Smooth muscle cell (in vitro differentiated cells): Measurements from ENCODE around the gene USP40. TPM values are rescaled to one million over a fixed set of nuclear protein-coding genes. Genes with fewer than 3 reads are reported as not detected.

ENCODE experiments used
- DNase-seq: peaks from one replicate; lab custom pipeline; 2025; ENCODE audit not compliant: unreplicated experiment; lab: John Stamatoyannopoulos, UW
- H2AFZ ChIP-seq: fragments of 200-600 bp; sonication (generic); 2 replicates; pipeline ENCODE4 v1.6.0; 2016; ENCODE audit warnings: antibody characterized with exemption, low read depth, mild to moderate bottlenecking
- H3F3A ChIP-seq: fragments of 200-600 bp; sonication (generic); 2 replicates; pipeline ENCODE4 v1.6.0; 2017; ENCODE audit warnings: antibody characterized with exemption, low read depth
- H3K27ac ChIP-seq: fragments of 200-600 bp; sonication (generic); 2 replicates; pipeline ENCODE4 v1.5.1; 2016; ENCODE audit warnings: low read depth, mild to moderate bottlenecking
- H3K27me3 ChIP-seq: fragments of 200-600 bp; sonication (generic); 2 replicates; pipeline ENCODE4 v1.6.1; 2016; ENCODE audit warnings: low read depth, mild to moderate bottlenecking
- H3K36me3 ChIP-seq: fragments of 200-600 bp; sonication (generic); 2 replicates; pipeline ENCODE4 v1.5.1; 2016; ENCODE audit warnings: low read depth
- H3K4me1 ChIP-seq: fragments of 200-600 bp; sonication (generic); 2 replicates; pipeline ENCODE4 v1.5.1; 2016; ENCODE audit warnings: low read depth
- H3K4me2 ChIP-seq: fragments of 200-600 bp; sonication (generic); 2 replicates; pipeline ENCODE4 v1.6.0; 2016; ENCODE audit warnings: mild to moderate bottlenecking
- H3K4me3 ChIP-seq: fragments of 200-600 bp; sonication (generic); 2 replicates; pipeline ENCODE4 v1.5.1; 2016; ENCODE audit warnings: mild to moderate bottlenecking
- H3K79me2 ChIP-seq: fragments of 200-600 bp; sonication (generic); 2 replicates; pipeline ENCODE4 v1.6.0; 2016; ENCODE audit warnings: low read depth, mild to moderate bottlenecking
- H3K9ac ChIP-seq: fragments of 200-600 bp; sonication (generic); 2 replicates; pipeline ENCODE4 v1.6.0; 2016; ENCODE audit warnings: low read depth
- H3K9me3 ChIP-seq: fragments of 200-600 bp; sonication (generic); replicated peaks from 2 replicates; pipeline ENCODE4 v1.5.1; 2016; ENCODE audit warnings: low read depth
- H4K20me1 ChIP-seq: fragments of 200-600 bp; sonication (generic); 2 replicates; pipeline ENCODE4 v1.6.0; 2016; ENCODE audit warnings: low read depth
- CTCF ChIP-seq: fragments of 200-600 bp; sonication (generic); IDR thresholded peaks from 2 replicates; pipeline ENCODE4 v1.5.1; 2017; ENCODE audit warnings: borderline replicate concordance, mild to moderate bottlenecking, antibody characterized with exemption; ENCODE audit not compliant: insufficient read depth, poor library complexity, severe bottlenecking
- WGBS: methylation state at CpG from one replicate; pipeline ENCODE4 v1.1.7; 2016; ENCODE audit warnings: low lambda C conversion rate; 5-methylcytosine and 5-hydroxymethylcytosine counted together
- polyA plus RNA-seq: library from polyadenylated mRNA; unstranded; fragments of >200 nt; fragmentation: Nextera tagmentation; extraction: Ambion mirVana; gene quantifications from 2 replicates; pipeline ENCODE4 v1.2.1, GENCODE V29; 2016
- total RNA-seq: library from RNA; depleted of rRNA; stranded (reverse); fragments of >200 nt; gene quantifications from 2 replicates; pipeline ENCODE4 v1.2.3, GENCODE V29; 2014

Gene USP40
- total and polyA plus RNA-seq, 2 experiments from 2014 or later = 9.4 to 23.6 TPM

DNA sequence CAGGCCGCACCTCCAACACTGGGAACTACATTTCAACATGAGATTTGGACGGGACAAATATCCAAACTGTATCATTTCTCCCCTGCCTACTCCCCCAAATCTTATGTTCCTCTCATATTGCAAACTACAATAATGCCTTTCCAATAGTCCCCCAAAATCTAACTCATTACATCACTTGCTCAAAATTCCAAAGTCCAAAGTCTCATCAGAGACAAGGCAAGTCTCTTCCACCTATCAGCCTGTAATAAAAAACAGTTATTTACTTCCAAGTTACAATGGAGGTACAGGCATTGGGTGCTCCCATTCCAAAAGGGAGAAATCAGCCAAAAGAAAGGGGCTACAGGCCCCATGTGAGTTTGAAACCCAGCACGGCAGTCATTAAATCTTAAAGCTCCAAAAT is 38.2 kb upstream of the USP40 start:
- no peak overlapping the region for H3K9ac ChIP-seq
- H3K27ac ChIP-seq = no peak overlapping the region
- no peak for TF ChIP-seq CTCF
- no peak overlapping the region for H3K4me3 ChIP-seq
- H3K79me2 ChIP-seq = no peaks in the 10 kb centered on the region
- no peak for DNase-seq
- no peaks in the 10 kb centered on the region for H3K4me1 ChIP-seq
- no peaks in the 10 kb centered on the region for H3K36me3 ChIP-seq
- no peak overlapping the region for H3K4me2 ChIP-seq
- 94% methylated on average over 3 of the region's 3 CpGs for WGBS
- H3K9me3 ChIP-seq = no peaks in the 10 kb centered on the region
- no peaks in the 10 kb centered on the region for H4K20me1 ChIP-seq
- no peaks in the 10 kb centered on the region for H3K27me3 ChIP-seq
- H2AFZ ChIP-seq = no peak overlapping the region
- no peaks in the 10 kb centered on the region for H3F3A ChIP-seq

DNA sequence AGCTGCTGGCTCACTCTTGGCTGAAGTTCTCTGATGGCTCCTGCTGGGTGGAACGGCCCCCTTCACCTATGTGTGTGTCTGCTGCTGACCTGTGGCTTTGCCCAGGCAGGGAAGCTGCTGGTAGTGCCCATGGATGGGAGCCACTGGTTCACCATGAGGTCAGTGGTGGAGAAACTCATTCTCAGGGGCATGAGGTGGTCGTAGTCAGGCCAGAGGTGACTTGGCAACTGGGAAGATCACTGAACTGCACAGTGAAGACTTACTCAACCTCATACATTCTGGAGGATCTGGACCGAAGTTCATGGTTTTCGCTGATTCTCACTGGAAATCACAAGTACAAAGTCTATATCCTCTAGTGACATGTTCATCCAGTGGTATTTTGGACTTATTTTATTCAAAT is 36.9 kb upstream of the USP40 start:
- no peak for TF ChIP-seq CTCF
- H3K4me2 ChIP-seq = no peak overlapping the region
- no peaks in the 10 kb centered on the region for H3K27me3 ChIP-seq
- DNase-seq = no peak
- no peaks in the 10 kb centered on the region for H3K36me3 ChIP-seq
- H2AFZ ChIP-seq = no peak overlapping the region
- no peaks in the 10 kb centered on the region for H3K4me1 ChIP-seq
- H3F3A ChIP-seq = no peaks in the 10 kb centered on the region
- H3K79me2 ChIP-seq = no peaks in the 10 kb centered on the region
- no peak overlapping the region for H3K4me3 ChIP-seq
- no peak overlapping the region for H3K27ac ChIP-seq
- H4K20me1 ChIP-seq = no peaks in the 10 kb centered on the region
- H3K9ac ChIP-seq = no peak overlapping the region
- 92% methylated on average over 4 of the region's 4 CpGs for WGBS
- no peaks in the 10 kb centered on the region for H3K9me3 ChIP-seq

DNA sequence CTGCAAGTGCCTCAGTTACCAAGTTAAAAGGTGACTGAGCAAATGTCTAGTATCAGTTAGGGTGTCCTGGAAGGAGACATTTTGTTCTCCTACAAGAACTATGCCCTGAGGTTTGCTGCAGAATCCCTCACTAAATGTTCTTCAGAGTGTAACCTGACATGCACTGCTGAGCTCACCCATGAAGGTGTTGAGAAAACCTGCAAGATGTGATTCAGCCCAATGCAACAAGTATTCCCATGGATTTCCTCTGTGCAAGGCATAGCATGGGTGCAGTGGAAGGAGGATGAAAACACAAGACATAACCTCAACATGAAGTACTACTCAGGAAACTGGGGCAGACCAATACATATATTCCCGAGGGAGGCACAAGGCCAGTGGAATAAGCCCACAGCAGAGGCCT is 35.5 kb upstream of the USP40 start:
- no peak overlapping the region for H3K4me2 ChIP-seq
- H3K36me3 ChIP-seq = no peaks in the 10 kb centered on the region
- H3K4me3 ChIP-seq = no peak overlapping the region
- no peak overlapping the region for H2AFZ ChIP-seq
- H3K9ac ChIP-seq = no peak overlapping the region
- no peaks in the 10 kb centered on the region for H3K79me2 ChIP-seq
- no peaks in the 10 kb centered on the region for H4K20me1 ChIP-seq
- no peaks in the 10 kb centered on the region for H3K4me1 ChIP-seq
- no peak for DNase-seq
- no peaks in the 10 kb centered on the region for H3F3A ChIP-seq
- no peaks in the 10 kb centered on the region for H3K9me3 ChIP-seq
- H3K27ac ChIP-seq = no peak overlapping the region
- no peak for TF ChIP-seq CTCF
- H3K27me3 ChIP-seq = no peaks in the 10 kb centered on the region
- WGBS = 86% methylated on average over 1 of the region's 1 CpG

DNA sequence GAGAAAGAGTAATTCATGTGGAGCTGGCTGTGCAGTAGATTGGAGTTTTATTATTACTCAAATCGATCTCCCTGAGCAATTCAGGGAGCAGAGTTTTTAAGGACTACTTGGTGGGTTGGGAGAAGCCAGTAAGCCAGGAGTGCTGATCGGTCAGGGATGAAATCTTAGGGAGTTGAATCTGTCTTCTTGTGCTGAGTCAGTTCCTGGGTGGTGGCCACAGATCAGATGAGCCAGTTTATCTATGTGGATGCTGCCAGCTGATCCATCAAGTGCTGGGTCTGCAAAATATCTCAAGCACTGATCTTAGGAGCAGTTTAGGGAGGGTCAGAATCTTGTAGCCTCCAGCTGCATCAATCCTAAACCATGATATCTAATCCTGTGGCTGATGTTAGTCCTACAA is 33.8 kb upstream of the USP40 start:
- Histone ChIP-seq H3K36me3 (no peaks in the 10 kb centered on the region), H3K9me3 (no peaks in the 10 kb centered on the region), H3K4me3 (no peak overlapping the region), H3K9ac (no peak overlapping the region), H3K27ac (no peak overlapping the region), H3K79me2 (no peaks in the 10 kb centered on the region), H3K4me1 (no peaks in the 10 kb centered on the region), H3K27me3 (no peaks in the 10 kb centered on the region), H3F3A (no peaks in the 10 kb centered on the region), H2AFZ (no peak overlapping the region), H4K20me1 (no peaks in the 10 kb centered on the region), H3K4me2 (no peak overlapping the region)
- 52% methylated on average over 2 of the region's 2 CpGs for WGBS
- no peak for TF ChIP-seq CTCF
- no peak for DNase-seq
